HL-60/S4 (cell line): ENCODE measurements around the gene RAB4B.
"Not testable (repeated sequence)": the region's sequence is repeated elsewhere in the genome, so short reads cannot be mapped to it uniquely, and the experiment has no call there.

Experiments used
- in situ Hi-C: fragments of 300-500 bp; cut with MboI; formaldehyde crosslinking; loops from 2 replicates; pipeline ENCODE4 v1.14.3; 2022; ENCODE audit warnings: low sequenced_read_pairs

Gene RAB4B

GRCh38 chr19:40776932-40777644 lies 959 bp upstream of the RAB4B start:
- in situ Hi-C loops, result no loop called here

DNA sequence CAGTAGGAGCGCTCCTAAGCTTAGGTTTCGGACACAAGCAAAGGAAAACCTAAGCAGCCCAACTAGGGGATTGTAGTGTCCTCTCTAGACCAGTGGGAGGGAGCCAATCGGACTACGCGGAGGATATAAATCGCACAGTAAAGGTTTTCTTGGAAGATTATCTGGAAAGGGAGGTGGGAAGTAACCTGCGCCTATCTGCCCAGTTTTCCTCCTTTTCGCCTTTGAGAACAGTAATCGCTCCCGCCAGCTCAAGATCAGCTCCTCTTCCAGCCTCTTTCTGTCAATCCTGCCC lies 456 bp upstream of the RAB4B start:
- in situ Hi-C loops, result no loop called here

DNA sequence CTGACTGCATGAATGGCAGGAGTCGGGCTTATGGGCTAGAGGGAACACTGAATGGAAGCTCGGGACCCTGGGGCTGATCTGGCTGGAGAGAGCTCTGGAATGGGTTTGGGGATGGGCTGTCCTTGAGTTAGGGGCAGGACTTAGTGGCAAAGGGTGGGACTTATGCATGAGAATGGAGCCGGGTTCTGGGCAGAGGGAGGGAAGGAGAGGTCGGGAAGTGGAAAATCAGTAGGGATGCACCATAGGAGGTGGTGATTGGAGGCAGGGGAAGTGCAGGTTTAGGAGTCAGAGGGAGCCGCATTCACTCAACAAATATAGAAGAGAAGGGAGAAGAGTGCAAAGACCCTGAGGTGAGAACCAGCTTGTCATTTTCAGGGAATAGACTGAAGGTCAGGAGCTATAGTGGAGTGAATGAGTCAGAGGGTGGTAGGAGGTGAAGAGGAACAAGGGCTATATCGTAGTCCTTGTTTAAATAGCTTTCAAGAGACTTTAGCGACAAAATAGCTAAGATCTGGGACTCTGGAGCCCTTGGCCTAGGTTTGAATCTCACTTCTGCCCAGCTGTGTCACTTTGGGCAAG lies 748 bp downstream of the RAB4B start:
- in situ Hi-C loops, result no loop called here

- in situ Hi-C loops, result no loop called here
Measured at GRCh38 chr19:40780582-40780981, 2.5 kb downstream of the RAB4B start.

DNA sequence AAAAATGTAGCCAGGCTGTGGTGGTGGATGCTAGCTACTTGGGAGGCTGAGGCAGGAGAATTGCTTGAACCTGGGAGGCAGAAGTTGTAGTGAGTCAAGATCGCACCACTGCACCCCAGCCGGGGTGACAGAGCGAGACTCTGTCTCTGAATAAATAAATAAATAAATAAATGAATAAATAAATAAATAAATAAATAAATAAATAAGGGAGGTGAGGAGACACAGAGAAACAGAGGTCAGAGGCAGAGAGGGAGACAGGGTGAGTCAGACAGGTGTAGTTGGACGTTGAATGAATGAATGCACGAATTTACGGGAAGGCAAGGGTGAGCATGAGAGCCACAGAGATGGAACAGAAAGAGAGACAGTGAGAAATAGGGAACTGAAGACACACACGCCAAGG lies 3.1 kb downstream of the RAB4B start:
- in situ Hi-C loops, result no loop called here

GRCh38 chr19:40783711-40784110 lies 5.7 kb downstream of the RAB4B start:
- in situ Hi-C loops, result no loop called here

- in situ Hi-C loops, result not testable (repeated sequence)
Measured at GRCh38 chr19:40784146-40784545, 6.1 kb downstream of the RAB4B start.

DNA sequence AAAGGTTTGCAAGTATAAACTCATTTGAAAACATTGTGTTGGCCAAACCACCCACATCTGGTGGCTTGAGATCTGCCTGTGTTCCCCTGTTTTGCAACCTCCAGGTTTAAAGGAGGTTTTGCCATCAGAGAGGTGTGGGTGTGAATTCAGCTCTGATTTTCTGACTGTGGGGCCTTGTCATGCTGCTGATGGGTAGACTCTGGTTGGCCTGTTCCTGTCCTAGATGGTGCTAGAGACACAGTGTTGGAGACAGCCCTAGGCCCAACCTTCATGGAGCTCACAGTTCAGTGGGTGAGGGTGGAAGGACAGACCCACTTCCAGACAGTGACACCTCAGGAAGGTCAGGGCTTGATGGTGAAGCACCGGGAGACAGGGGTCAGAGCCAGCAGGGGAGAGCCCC lies 7.5 kb downstream of the RAB4B start:
- in situ Hi-C loops, result no loop called here

DNA sequence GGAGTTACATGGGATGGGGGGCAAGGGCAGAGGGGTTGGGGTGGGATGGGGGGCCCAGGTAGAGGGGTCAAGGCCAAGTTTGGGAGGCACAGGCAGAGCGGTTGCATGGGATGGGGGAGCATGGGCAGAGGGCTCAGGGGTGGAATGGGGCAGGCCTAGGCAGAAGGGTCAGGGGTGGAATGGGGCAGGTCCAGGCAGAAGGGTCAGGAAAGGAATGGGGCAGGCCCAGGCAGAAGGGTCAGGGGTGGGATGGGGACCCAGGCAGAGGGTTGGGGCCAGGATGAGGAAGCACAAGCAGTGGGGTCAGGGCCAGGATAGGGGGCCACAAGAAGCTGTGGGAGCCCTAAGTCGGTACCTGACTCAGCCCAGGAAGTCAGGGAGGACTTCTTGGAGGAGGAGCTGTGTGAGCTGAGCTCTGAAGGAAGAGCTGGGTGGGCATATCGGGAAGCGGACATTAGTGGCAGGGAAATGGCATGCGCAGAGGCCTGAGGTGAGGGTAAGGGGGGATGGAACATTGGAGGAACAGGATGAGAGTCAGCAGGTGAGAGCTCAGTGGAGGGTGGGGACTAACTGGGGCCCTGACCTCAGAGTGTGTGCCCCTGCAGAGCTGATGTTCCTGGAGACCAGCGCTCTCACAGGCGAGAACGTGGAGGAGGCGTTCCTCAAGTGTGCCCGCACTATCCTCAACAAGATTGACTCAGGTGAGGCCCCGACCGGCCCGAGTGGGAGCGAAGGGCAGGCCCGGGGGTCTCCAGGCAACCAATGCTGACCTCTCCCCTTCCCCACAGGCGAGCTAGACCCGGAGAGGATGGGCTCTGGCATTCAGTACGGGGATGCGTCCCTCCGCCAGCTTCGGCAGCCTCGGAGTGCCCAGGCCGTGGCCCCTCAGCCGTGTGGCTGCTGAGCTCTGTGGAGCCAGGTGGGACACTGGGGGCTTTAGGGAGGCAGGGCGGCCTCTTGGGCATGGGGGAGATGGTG lies 8.3 kb downstream of the RAB4B start:
- in situ Hi-C loops, result no loop called here

DNA sequence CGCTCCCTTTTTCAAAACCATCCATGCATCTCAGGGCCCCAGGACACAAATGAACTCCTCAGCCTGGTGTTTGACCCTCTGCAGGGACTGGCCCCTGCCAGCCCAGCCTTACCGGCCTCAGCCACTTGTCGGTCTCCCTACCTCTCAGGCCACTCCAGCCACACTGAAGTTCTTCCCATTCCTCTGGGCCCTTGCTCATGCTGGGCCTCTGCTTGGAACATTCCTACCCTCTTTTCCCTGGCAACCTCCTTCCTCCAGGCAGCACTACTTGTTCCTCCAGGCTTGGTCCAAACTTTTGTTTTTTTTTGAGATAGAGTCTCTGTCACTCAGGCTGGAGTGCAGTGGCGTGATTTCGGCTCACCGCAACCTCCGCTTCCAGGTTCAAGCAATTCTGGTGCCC lies 13.3 kb downstream of the RAB4B start:
- in situ Hi-C loops, result no loop called here

GRCh38 chr19:40791996-40792395 lies 13.9 kb downstream of the RAB4B start:
- in situ Hi-C loops, result no loop called here

- in situ Hi-C loops, result no loop called here
Measured at GRCh38 chr19:40797166-40797962, 19.3 kb downstream of the RAB4B start.

DNA sequence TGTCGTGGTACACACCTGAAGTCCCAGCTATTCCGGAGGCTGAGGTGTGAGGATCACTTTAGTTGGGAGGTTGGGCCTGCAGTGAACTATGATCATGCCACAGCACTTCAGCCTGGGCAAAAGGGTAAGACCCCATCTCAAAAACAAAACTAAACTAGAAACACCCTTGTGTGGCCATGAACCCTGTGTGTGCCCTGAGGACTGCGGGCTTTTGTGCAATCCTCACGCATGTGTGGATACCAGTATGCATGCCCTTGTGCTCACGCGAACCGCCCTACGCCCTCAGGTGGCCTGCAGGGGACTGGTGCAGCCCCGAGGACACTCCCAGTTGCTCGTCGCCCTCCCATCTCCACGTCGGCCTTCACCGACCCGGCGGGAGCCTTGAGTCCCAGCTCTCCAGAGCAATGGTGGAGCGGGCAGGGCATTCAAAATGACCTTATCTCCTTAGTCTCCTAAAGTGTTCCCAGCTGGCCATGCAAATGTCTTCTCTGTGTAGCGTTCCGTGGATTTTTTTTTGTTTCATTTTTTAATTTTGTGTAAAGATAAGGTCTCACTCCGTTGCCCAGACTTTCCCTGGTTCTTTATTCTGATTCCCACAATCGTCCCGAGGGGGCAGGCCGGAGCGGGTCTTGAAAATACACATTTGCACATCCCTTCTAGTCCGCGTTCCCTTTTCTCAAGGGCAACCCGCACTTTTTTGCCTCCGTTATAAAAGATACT lies 20.1 kb downstream of the RAB4B start:
- in situ Hi-C loops, result no loop called here

DNA sequence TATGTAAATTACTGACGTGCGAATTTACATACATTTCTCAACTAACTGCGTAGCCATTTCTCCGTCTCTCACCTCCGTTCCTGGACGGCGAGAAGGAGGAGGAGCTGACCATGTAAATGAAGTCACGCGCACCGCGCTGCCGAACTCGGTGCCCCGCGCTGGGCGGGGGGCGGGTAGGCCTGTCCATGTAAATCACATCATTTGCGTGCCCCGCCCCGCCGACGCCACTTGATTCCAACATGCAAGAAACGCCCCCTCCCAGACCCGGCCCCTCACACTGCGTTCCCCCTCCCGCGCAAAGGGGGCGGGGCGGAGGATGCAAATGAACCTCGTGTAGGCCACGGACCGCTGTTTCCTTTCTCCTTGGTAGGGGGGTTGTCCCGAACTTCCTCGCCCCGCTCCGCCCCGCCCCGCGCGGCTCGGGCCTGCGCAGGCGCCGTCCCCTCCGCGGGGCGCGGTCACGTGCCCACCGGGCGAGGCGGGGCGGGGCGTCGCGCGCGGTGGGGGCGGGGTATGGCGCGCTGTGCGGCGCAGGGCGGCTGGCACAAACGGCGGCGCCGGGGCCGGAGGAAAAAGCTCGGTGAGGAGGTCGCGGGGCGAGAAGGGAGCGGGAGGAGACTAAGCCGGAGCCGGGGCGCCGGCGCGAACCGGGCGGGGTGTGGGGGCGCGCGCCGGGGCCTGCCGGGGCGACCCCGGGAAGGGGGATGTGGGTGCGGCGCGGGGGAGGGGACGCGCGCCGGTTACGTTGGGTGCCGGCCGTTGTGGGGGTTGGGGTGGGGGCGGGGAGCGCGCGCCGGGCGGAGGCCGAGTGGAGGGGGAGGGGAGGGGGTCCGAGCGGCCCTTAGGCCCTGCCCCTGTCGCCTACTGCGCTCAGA lies 20.9 kb downstream of the RAB4B start, which contains the start of gene EGLN2:
Gene EGLN2, plus strand, starts transcription at position 509 of the 875 bp plus-strand sequence. CDS start 1,382 bp downstream, outside the sequence.
- in situ Hi-C loops, result no loop called here

DNA sequence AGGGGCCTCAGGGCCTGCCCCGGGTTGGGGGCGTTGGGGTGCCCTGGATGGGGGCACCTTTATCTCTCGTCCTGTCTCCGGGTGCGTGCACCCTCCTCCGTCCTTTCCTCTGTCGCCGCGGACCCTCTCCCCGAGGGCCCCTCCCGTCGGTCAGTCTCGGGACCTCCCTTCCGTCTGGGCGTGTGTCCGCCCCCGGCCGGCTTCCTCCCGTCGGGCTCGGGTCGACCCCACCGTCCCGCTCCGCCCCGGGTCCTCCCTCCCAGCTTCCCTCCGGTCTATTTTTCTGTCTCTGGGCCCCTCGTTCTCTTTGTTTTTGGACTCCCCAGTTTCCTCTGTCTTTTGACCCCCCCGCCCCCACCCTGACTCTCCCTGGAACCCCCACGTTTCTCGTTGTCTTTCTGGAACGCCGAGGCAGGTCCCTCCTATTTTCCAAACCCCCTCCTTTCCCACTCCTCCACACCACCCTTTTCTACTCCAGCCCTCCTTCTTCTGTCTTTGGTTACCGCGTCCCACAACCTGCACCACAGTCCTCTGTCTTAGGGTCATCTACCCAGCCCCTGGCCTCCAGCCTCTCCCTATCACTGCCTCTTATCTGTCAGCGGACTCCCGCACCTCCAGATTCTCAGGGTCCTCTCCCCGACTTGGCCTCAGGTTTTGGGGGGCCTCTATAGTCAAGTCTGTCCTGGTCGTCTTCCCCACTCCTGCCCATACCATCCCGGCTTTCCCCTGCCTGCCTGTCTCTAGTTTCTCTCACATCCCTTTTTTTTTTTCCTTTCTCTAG lies 21.7 kb downstream of the RAB4B start:
- in situ Hi-C loops, result loop anchor here (25.0 kb wide), 1 partner anchor 338 kb away; no protein-coding TSS in a partner anchor

- in situ Hi-C loops, result loop anchor here (25.0 kb wide), 1 partner anchor 337 kb away; no protein-coding TSS in a partner anchor
Measured at GRCh38 chr19:40800339-40800996, 22.4 kb downstream of the RAB4B start.

DNA sequence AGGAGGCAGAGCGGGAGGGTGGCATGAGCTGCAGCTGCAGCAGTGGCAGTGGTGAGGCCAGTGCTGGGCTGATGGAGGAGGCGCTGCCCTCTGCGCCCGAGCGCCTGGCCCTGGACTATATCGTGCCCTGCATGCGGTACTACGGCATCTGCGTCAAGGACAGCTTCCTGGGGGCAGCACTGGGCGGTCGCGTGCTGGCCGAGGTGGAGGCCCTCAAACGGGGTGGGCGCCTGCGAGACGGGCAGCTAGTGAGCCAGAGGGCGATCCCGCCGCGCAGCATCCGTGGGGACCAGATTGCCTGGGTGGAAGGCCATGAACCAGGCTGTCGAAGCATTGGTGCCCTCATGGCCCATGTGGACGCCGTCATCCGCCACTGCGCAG lies 22.9 kb downstream of the RAB4B start:
- in situ Hi-C loops, result loop anchor here (25.0 kb wide), 1 partner anchor 336 kb away; no protein-coding TSS in a partner anchor
